Neuronal stem cell (in vitro differentiated cells): ENCODE measurements around the gene SLC6A19.
A peak's percentile ranks its signal among the peaks of the same experiment; 100 is the strongest.

Source experiments
- DNase-seq: peaks from one replicate; pipeline ENCODE4 v3.0.0-alpha.2; 2013; ENCODE audit warnings: low spot score
- H2AFZ ChIP-seq: one replicate; pipeline ENCODE4 v1.6.1; 2013; ENCODE audit warnings: mild to moderate bottlenecking, low read length, inconsistent platforms
- H2AK5ac ChIP-seq: 2 replicates; pipeline ENCODE4 v1.6.1; 2013; ENCODE audit warnings: low read depth, mild to moderate bottlenecking, inconsistent platforms, low read length, moderate library complexity, mixed read lengths
- H2BK120ac ChIP-seq: 2 replicates; pipeline ENCODE4 v1.6.1; 2013; ENCODE audit warnings: low read depth, mild to moderate bottlenecking, inconsistent platforms, low read length, moderate library complexity, mixed read lengths
- H2BK12ac ChIP-seq: one replicate; pipeline ENCODE4 v1.6.1; 2013; ENCODE audit warnings: low read length, inconsistent platforms
- H2BK15ac ChIP-seq: 2 replicates; pipeline ENCODE4 v1.6.1; 2013; ENCODE audit warnings: mild to moderate bottlenecking, low read length, inconsistent platforms, mixed read lengths
- H2BK5ac ChIP-seq: one replicate; pipeline ENCODE4 v1.6.1; 2013; ENCODE audit warnings: inconsistent platforms, mild to moderate bottlenecking, low read length, moderate library complexity
- H3K14ac ChIP-seq: one replicate; pipeline ENCODE4 v1.6.1; 2013; ENCODE audit warnings: low read length, inconsistent platforms
- H3K18ac ChIP-seq: 2 replicates; pipeline ENCODE4 v1.6.1; 2013; ENCODE audit warnings: low read length, inconsistent platforms
- H3K23ac ChIP-seq: 2 replicates; pipeline ENCODE4 v1.6.1; 2013; ENCODE audit warnings: low read depth, mild to moderate bottlenecking, mixed read lengths, low read length, inconsistent platforms; ENCODE audit not compliant: poor library complexity
- H3K27ac ChIP-seq: replicated peaks from 3 replicates; pipeline ENCODE4 v1.5.1; 2013; ENCODE audit warnings: low read length, inconsistent platforms
- H3K27me3 ChIP-seq, 3 experiments: 2 replicates each; pipeline ENCODE4 v1.6.1; 2013; ENCODE audit warnings: low read length in 3 of 3, mild to moderate bottlenecking in 2 of 3, inconsistent platforms in 1 of 3, low read depth in 1 of 3, mixed read lengths in 1 of 3, moderate library complexity in 1 of 3; ENCODE audit not compliant: control insufficient read depth in 3 of 3, insufficient read depth in 3 of 3
- H3K36me3 ChIP-seq, 2 donors: replicated peaks in 1 of 2; 2 replicates each; pipeline ENCODE4 v1.6.1; 2013; ENCODE audit warnings: low read length in 2 of 2; ENCODE audit not compliant: control insufficient read depth in 2 of 2, insufficient read depth in 2 of 2
- H3K4ac ChIP-seq: 2 replicates; pipeline ENCODE4 v1.6.1; 2013; ENCODE audit warnings: inconsistent platforms, mild to moderate bottlenecking, low read length, moderate library complexity
- H3K4me1 ChIP-seq, 2 donors: 1 replicate in 1 of 2; 2 replicates in 1 of 2; pipeline ENCODE4 v1.6.1; 2013; ENCODE audit warnings: low read length in 2 of 2, low read depth in 1 of 2; ENCODE audit not compliant: control insufficient read depth in 2 of 2, insufficient read depth in 1 of 2
- H3K4me2 ChIP-seq: one replicate; pipeline ENCODE4 v1.6.1; 2013; ENCODE audit warnings: mild to moderate bottlenecking, low read length, inconsistent platforms; ENCODE audit not compliant: insufficient read depth, poor library complexity, severe bottlenecking
- H3K4me3 ChIP-seq, 2 donors: 2 replicates each; pipeline ENCODE4 v1.5.1; 2013; ENCODE audit warnings: low read length in 2 of 2, mild to moderate bottlenecking in 2 of 2, inconsistent platforms in 1 of 2, moderate library complexity in 1 of 2
- H3K79me1 ChIP-seq: one replicate; pipeline ENCODE4 v1.6.1; 2013; ENCODE audit warnings: low read depth, mild to moderate bottlenecking, inconsistent platforms, low read length, moderate library complexity
- H3K9ac ChIP-seq: one replicate; pipeline ENCODE4 v1.6.1; 2013; ENCODE audit warnings: mild to moderate bottlenecking, low read depth, low read length, inconsistent platforms; ENCODE audit not compliant: poor library complexity
- H3K9me3 ChIP-seq, 2 donors: replicated peaks in 1 of 2; 2 replicates each; pipeline versions ENCODE3 to v1.6.1; 2013; ENCODE audit warnings: low read length in 2 of 2, mild to moderate bottlenecking in 2 of 2, inconsistent platforms in 1 of 2, low read depth in 1 of 2, mixed read lengths in 1 of 2, moderate library complexity in 1 of 2; ENCODE audit not compliant: control insufficient read depth in 2 of 2, insufficient read depth in 1 of 2
- H4K8ac ChIP-seq: one replicate; pipeline ENCODE4 v1.6.1; 2013; ENCODE audit warnings: low read depth, mild to moderate bottlenecking, inconsistent platforms, low read length, moderate library complexity
- H4K91ac ChIP-seq: one replicate; pipeline ENCODE4 v1.6.1; 2013; ENCODE audit warnings: low read length, low read depth, mild to moderate bottlenecking, inconsistent platforms; ENCODE audit not compliant: poor library complexity
- WGBS, 2 donors: extraction: QIAGEN DNeasy Blood & Tissue Kit; methylation state at CpG; one replicate each; pipeline ENCODE4 v1.1.7; 2013; ENCODE audit warnings: missing lambda C conversion rate in 2 of 2, mixed read lengths in 1 of 2; ENCODE audit not compliant: insufficient read length in 2 of 2, insufficient replicate concordance in 1 of 2; ENCODE audit errors: extremely low coverage in 2 of 2; 5-methylcytosine and 5-hydroxymethylcytosine counted together

Gene SLC6A19

GRCh38 chr5:1243487-1244130 lies 42.2 kb downstream of the SLC6A19 start:
- Histone ChIP-seq H3K18ac (peak overlapping the region; percentile 38), H2BK12ac (peak overlapping the region; percentile 22), H3K4me2 (no peak overlapping the region), H3K27ac (no peak overlapping the region), H3K9me3 (peaks cover 0 to 2% of the 10 kb centered on the region in 2 donors), H2BK120ac (no peak overlapping the region), H3K27me3 (peaks cover 0 to 27% (median 0%) of the 10 kb centered on the region in 3 experiments), H3K36me3 (no peaks in the 10 kb centered on the region), H3K23ac (peak overlapping the region; percentile 93), H3K79me1 (peaks cover 4% of the 10 kb centered on the region), H2BK5ac (peak overlapping the region; percentile 39), H3K4me1 (peaks cover 0 to 3% of the 10 kb centered on the region in 2 donors), H3K4ac (no peak overlapping the region), H3K14ac (peak overlapping the region; percentile 89), H3K4me3 (no peak overlapping the region), H4K91ac (no peak overlapping the region), H2AK5ac (no peak overlapping the region), H2AFZ (peak overlapping the region; percentile 35), H4K8ac (no peak overlapping the region), H2BK15ac (peak overlapping the region; percentile 26), H3K9ac (peak overlapping the region; percentile 40)
- DNase-seq: no peak
- WGBS, 2 donors: no CpG with 5 or more reads among the region's 33 CpGs

- Histone ChIP-seq H2BK12ac (no peak overlapping the region), H3K4me2 (no peak overlapping the region), H3K14ac (peak overlapping the region; percentile 56), H3K27me3 (peaks cover 0 to 31% (median 0%) of the 10 kb centered on the region in 3 experiments), H3K23ac (peak overlapping the region; percentile 73), H2BK120ac (no peak overlapping the region), H4K8ac (no peak overlapping the region), H3K27ac (no peak overlapping the region), H3K9ac (no peak overlapping the region), H2BK15ac (no peak overlapping the region), H3K9me3 (peaks cover 0 to 2% of the 10 kb centered on the region in 2 donors), H2BK5ac (no peak overlapping the region), H3K4ac (no peak overlapping the region), H2AFZ (no peak overlapping the region), H3K4me1 (peaks cover 0 to 3% of the 10 kb centered on the region in 2 donors), H3K18ac (no peak overlapping the region), H2AK5ac (no peak overlapping the region), H3K4me3 (no peak overlapping the region), H3K36me3 (no peaks in the 10 kb centered on the region), H4K91ac (no peak overlapping the region), H3K79me1 (peaks cover 2% of the 10 kb centered on the region)
- WGBS, 2 donors: no CpG with 5 or more reads among the region's 21 CpGs
- DNase-seq: no peak
Measured at GRCh38 chr5:1244255-1244654, 42.9 kb downstream of the SLC6A19 start.

GRCh38 chr5:1244976-1245375 lies 43.6 kb downstream of the SLC6A19 start:
- no peak overlapping the region for H2BK15ac ChIP-seq
- no peak overlapping the region for H3K27ac ChIP-seq
- H3K14ac ChIP-seq: no peak overlapping the region
- no peak overlapping the region for H4K91ac ChIP-seq
- peaks cover 2% of the 10 kb centered on the region for H3K79me1 ChIP-seq
- H3K27me3 ChIP-seq: peaks cover 0 to 31% (median 0%) of the 10 kb centered on the region in 3 experiments
- no peak overlapping the region for H2AFZ ChIP-seq
- no CpG with 5 or more reads among the region's 10 CpGs for WGBS, 2 donors
- DNase-seq: no peak
- no peak overlapping the region for H3K4me2 ChIP-seq
- no peak overlapping the region for H2BK12ac ChIP-seq
- H4K8ac ChIP-seq: no peak overlapping the region
- H3K23ac ChIP-seq: no peak overlapping the region
- no peaks in the 10 kb centered on the region for H3K9me3 ChIP-seq
- H3K4me3 ChIP-seq: no peak overlapping the region
- H2AK5ac ChIP-seq: no peak overlapping the region
- no peaks in the 10 kb centered on the region for H3K36me3 ChIP-seq
- H2BK120ac ChIP-seq: no peak overlapping the region
- no peak overlapping the region for H2BK5ac ChIP-seq
- no peak overlapping the region for H3K18ac ChIP-seq
- no peak overlapping the region for H3K4ac ChIP-seq
- H3K4me1 ChIP-seq: peaks cover 0 to 3% of the 10 kb centered on the region in 2 donors
- H3K9ac ChIP-seq: no peak overlapping the region

GRCh38 chr5:1245905-1246576 lies 44.6 kb downstream of the SLC6A19 start:
- no peak overlapping the region for H2BK5ac ChIP-seq
- peaks cover 0 to 28% (median 0%) of the 10 kb centered on the region in 3 experiments for H3K27me3 ChIP-seq
- WGBS, 2 donors: no CpG with 5 or more reads among the region's 58 CpGs
- no peak overlapping the region for H4K8ac ChIP-seq
- no peak overlapping the region for H2AK5ac ChIP-seq
- no peak overlapping the region for H3K14ac ChIP-seq
- H4K91ac ChIP-seq: no peak overlapping the region
- H3K4me3 ChIP-seq: no peak overlapping the region
- no peak overlapping the region for H2BK15ac ChIP-seq
- H3K23ac ChIP-seq: peak overlapping the region; percentile 85
- peaks cover 0 to 3% of the 10 kb centered on the region in 2 donors for H3K4me1 ChIP-seq
- H3K4me2 ChIP-seq: peak overlapping the region; percentile 11
- H3K9me3 ChIP-seq: no peaks in the 10 kb centered on the region
- peaks cover 2% of the 10 kb centered on the region for H3K79me1 ChIP-seq
- no peaks in the 10 kb centered on the region for H3K36me3 ChIP-seq
- no peak overlapping the region for H2BK12ac ChIP-seq
- H2BK120ac ChIP-seq: no peak overlapping the region
- H3K4ac ChIP-seq: no peak overlapping the region
- no peak overlapping the region for H3K27ac ChIP-seq
- no peak overlapping the region for H2AFZ ChIP-seq
- no peak overlapping the region for H3K9ac ChIP-seq
- H3K18ac ChIP-seq: no peak overlapping the region
- no peak for DNase-seq
